C4-2B (cell line): ENCODE measurements around the gene TBC1D25.

Experiments used
- CTCF ChIP-seq: fragments of 450-650 bp; conservative IDR thresholded peaks from 2 replicates; pipeline ENCODE4 v1.5.1; 2017; ENCODE audit warnings: mild to moderate bottlenecking
- ZFX ChIP-seq: fragments of 450-650 bp; IDR thresholded peaks from 2 replicates; pipeline ENCODE4 v1.6.1; 2017

- TF ChIP-seq CTCF (no peak), ZFX (no peak)
Measured at GRCh38 chrX:48584698-48585097, 45.2 kb downstream of the TBC1D25 start.
